GM11168 (cell line): Measurements from ENCODE around the gene CCNC.

Source experiments
- in situ Hi-C: fragments of 300-500 bp; cut with MboI; formaldehyde crosslinking; loops from one replicate; pipeline ENCODE4 v1.12.0; 2022; ENCODE audit warnings: low sequenced_read_pairs; ENCODE audit not compliant: unreplicated experiment

The CCNC gene

GRCh38 chr6:99568103-99568933 lies at the start of gene CCNC:
Gene CCNC, minus strand, starts transcription at chr6:99568660. Its CDS starts 133 bp downstream, at chr6:99568527.
- in situ Hi-C loops = no loop called here

GRCh38 chr6:99617131-99617530 lies 48.7 kb upstream of the CCNC start:
- in situ Hi-C loops = no loop called here

- in situ Hi-C loops = no loop called here
Observed at GRCh38 chr6:99614430-99615186, 46.1 kb upstream of the CCNC start.

GRCh38 chr6:99613705-99614429 lies 45.4 kb upstream of the CCNC start:
- in situ Hi-C loops = no loop called here

GRCh38 chr6:99613409-99613704 lies 44.9 kb upstream of the CCNC start:
- in situ Hi-C loops = no loop called here

GRCh38 chr6:99612551-99613408 lies 44.3 kb upstream of the CCNC start:
- in situ Hi-C loops = no loop called here

GRCh38 chr6:99611148-99611547 lies 42.7 kb upstream of the CCNC start:
- in situ Hi-C loops = no loop called here

GRCh38 chr6:99609905-99610489 lies 41.5 kb upstream of the CCNC start:
- in situ Hi-C loops = no loop called here

- in situ Hi-C loops = no loop called here
Observed at GRCh38 chr6:99608886-99609482, 40.5 kb upstream of the CCNC start.

- in situ Hi-C loops = no loop called here
Observed at GRCh38 chr6:99608059-99608885, 39.8 kb upstream of the CCNC start.

- in situ Hi-C loops = no loop called here
Observed at GRCh38 chr6:99607416-99608036, 39.1 kb upstream of the CCNC start.

- in situ Hi-C loops = no loop called here
Observed at GRCh38 chr6:99606656-99607415, 38.4 kb upstream of the CCNC start, which contains the start of gene PRDM13. Gene PRDM13, plus strand, starts transcription at chr6:99606833. Its CDS starts 202 bp downstream, at chr6:99607035.

GRCh38 chr6:99605911-99606655 lies 37.6 kb upstream of the CCNC start:
- in situ Hi-C loops = no loop called here

GRCh38 chr6:99605074-99605734 lies 36.7 kb upstream of the CCNC start:
- in situ Hi-C loops = no loop called here

- in situ Hi-C loops = no loop called here
Observed at GRCh38 chr6:99604166-99605073, 36.0 kb upstream of the CCNC start.
